HEK293 (cell line): ENCODE results near the gene RBMS3.

Experiments used
- ATF2 ChIP-seq: fragments of 450-650 bp; formaldehyde crosslinking; IDR thresholded peaks from 2 replicates; pipeline ENCODE4 v1.5.1; 2016; ENCODE audit warnings: missing biosample characterization, missing genetic modification characterization, low read depth
- CTCF ChIP-seq: fragments of 450-650 bp; formaldehyde crosslinking; IDR thresholded peaks from 2 replicates; pipeline ENCODE4 v1.5.1; 2016; ENCODE audit warnings: missing biosample characterization, missing genetic modification characterization
- HIC1 ChIP-seq: fragments of 450-650 bp; formaldehyde crosslinking; IDR thresholded peaks from 2 replicates; pipeline ENCODE4 v1.5.1; 2016; ENCODE audit warnings: missing biosample characterization, missing genetic modification characterization
- PBX3 ChIP-seq: sonication (generic); formaldehyde crosslinking; IDR thresholded peaks from 2 replicates; pipeline ENCODE4 v1.8.1; 2022; ENCODE audit warnings: mild to moderate bottlenecking, moderate library complexity, missing genetic modification reagents
- SALL2 ChIP-seq: fragments of 450-650 bp; formaldehyde crosslinking; IDR thresholded peaks from 2 replicates; pipeline ENCODE4 v1.5.0; 2017; ENCODE audit warnings: missing biosample characterization, mild to moderate bottlenecking, missing genetic modification characterization, borderline replicate concordance
- ZFP37 ChIP-seq: fragments of 450-650 bp; formaldehyde crosslinking; IDR thresholded peaks from 2 replicates; pipeline ENCODE4 v1.5.1; 2016; ENCODE audit warnings: missing biosample characterization, missing genetic modification characterization
- ZNF302 ChIP-seq: fragments of 450-650 bp; formaldehyde crosslinking; IDR thresholded peaks from 2 replicates; pipeline ENCODE4 v1.5.1; 2016; ENCODE audit warnings: missing biosample characterization, missing genetic modification characterization, low read depth
- ZNF530 ChIP-seq: fragments of 450-650 bp; formaldehyde crosslinking; IDR thresholded peaks from 2 replicates; pipeline ENCODE4 v1.5.1; 2016; ENCODE audit warnings: low read depth, missing biosample characterization, missing genetic modification characterization
- ZNF623 ChIP-seq: fragments of 450-650 bp; formaldehyde crosslinking; IDR thresholded peaks from 2 replicates; pipeline ENCODE4 v1.5.1; 2016; ENCODE audit warnings: missing biosample characterization, missing genetic modification characterization
- ZNF660 ChIP-seq: fragments of 450-650 bp; IDR thresholded peaks from 2 replicates; pipeline ENCODE4 v1.5.1; 2018; ENCODE audit warnings: missing biosample characterization, mild to moderate bottlenecking, missing genetic modification characterization
- ZNF76 ChIP-seq: fragments of 450-650 bp; formaldehyde crosslinking; IDR thresholded peaks from 2 replicates; pipeline ENCODE4; 2016; ENCODE audit warnings: low read depth, missing biosample characterization, missing genetic modification characterization, borderline replicate concordance
- ZNF791 ChIP-seq: fragments of 450-650 bp; formaldehyde crosslinking; IDR thresholded peaks from 2 replicates; pipeline ENCODE4 v1.5.1; 2016; ENCODE audit warnings: missing biosample characterization, missing genetic modification characterization
- ZNF830 ChIP-seq: fragments of 450-650 bp; IDR thresholded peaks from 2 replicates; pipeline ENCODE4 v1.5.0; 2018; ENCODE audit warnings: missing biosample characterization, missing genetic modification characterization, low read depth, mild to moderate bottlenecking, moderate library complexity

GRCh38 chr3:29618395-29619282, 337.8 kb downstream of the RBMS3 start:
- no peak for TF ChIP-seq HIC1 (tag by site-specific recombination)
- no peak for TF ChIP-seq CTCF (tag by site-specific recombination)
- no peak for TF ChIP-seq ZNF791
- TF ChIP-seq ZNF76 (tag by site-specific recombination) = no peak
- no peak for TF ChIP-seq ZFP37 (tag by site-specific recombination)
- TF ChIP-seq ATF2 (tag by site-specific recombination) = no peak
- no peak for TF ChIP-seq ZNF623 (tag by site-specific recombination)
- TF ChIP-seq SALL2 (tag by site-specific recombination) = no peak
- TF ChIP-seq ZNF830 (tag by site-specific recombination) = no peak
- no peak for TF ChIP-seq ZNF660 (tag by site-specific recombination)
- no peak for TF ChIP-seq PBX3 (CRISPR knock-in tag)
- TF ChIP-seq ZNF530 = no peak
- TF ChIP-seq ZNF302 = no peak
